ENCODE results near the gene TSPAN11.

Gene TSPAN11

DNA sequence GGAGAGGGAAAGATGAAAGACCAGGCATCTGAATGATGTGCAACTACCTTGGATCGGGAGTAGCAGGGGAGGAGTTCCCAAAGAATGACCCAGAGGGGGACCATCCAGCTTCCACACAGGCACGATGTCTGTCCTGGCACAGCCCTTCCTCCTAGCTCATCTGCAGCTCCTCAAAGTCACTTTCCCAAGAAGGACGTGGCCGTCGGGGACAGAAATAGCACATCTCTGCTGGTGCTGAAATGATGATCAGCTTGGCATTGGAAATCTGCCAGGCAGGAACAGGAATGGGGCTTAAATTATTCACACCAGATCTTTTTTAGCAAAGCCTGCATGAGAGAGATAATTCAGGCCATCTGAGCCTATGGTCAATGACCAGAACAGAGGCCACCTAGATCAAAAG is 41.7 kb downstream of the TSPAN11 start:
- TF ChIP-seq ARNTL (CRISPR knock-in tag; IDR thresholded peaks at IDR 0.05; ENCODE audit: borderline replicate concordance, low read depth) (no peak), ZC3H10 (CRISPR knock-in tag; IDR thresholded peaks at IDR 0.05) (no peak), ESRRG (CRISPR knock-in tag; IDR thresholded peaks at IDR 0.05) (no peak)
- TF ChIP-seq, protein P1, sequence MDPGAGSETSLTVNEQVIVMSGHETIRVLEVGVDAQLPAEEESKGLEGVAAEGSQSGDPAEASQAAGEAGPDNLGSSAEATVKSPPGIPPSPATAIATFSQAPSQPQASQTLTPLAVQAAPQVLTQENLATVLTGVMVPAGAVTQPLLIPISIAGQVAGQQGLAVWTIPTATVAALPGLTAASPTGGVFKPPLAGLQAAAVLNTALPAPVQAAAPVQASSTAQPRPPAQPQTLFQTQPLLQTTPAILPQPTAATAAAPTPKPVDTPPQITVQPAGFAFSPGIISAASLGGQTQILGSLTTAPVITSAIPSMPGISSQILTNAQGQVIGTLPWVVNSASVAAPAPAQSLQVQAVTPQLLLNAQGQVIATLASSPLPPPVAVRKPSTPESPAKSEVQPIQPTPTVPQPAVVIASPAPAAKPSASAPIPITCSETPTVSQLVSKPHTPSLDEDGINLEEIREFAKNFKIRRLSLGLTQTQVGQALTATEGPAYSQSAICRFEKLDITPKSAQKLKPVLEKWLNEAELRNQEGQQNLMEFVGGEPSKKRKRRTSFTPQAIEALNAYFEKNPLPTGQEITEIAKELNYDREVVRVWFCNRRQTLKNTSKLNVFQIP (CRISPR knock-in tag; IDR thresholded peaks at IDR 0.05; ENCODE audit: borderline replicate concordance, low read depth) = no peak
- no peak for ATAC-seq

DNA sequence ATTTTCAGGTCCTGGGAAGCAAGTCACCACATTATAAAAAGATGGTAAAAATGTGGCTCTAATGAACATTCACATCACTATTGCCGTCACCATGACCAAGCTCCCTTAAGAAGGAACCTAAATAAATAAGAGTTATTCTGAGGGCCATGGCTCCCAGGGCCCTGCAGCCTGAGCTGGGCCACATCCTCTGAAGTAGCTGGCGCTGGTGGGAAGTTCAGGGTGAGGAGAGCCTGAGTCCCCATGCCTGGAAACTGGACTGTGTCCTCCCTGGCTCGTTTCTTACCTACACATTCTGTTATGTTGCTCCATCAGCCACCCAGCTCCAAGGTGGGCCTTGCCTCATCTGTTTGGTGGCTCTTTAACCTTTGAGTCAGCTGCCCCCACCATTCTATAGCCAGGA is 42.5 kb downstream of the TSPAN11 start:
- no peak for ATAC-seq
- TF ChIP-seq RARB (CRISPR knock-in tag; IDR thresholded peaks at IDR 0.05) = no peak
- no peak for TF ChIP-seq ZNF565 (CRISPR knock-in tag; conservative IDR thresholded peaks at IDR 0.05; ENCODE audit: low read depth)
- TF ChIP-seq BACH2 (CRISPR knock-in tag; IDR thresholded peaks at IDR 0.05; ENCODE audit: borderline replicate concordance) = no peak
- TF ChIP-seq GLIS3 (CRISPR knock-in tag; IDR thresholded peaks at IDR 0.05) = no peak
- TF ChIP-seq, protein P1 (CRISPR knock-in tag; IDR thresholded peaks at IDR 0.05; ENCODE audit: borderline replicate concordance, low read depth) = no peak
- TF ChIP-seq, protein P2, sequence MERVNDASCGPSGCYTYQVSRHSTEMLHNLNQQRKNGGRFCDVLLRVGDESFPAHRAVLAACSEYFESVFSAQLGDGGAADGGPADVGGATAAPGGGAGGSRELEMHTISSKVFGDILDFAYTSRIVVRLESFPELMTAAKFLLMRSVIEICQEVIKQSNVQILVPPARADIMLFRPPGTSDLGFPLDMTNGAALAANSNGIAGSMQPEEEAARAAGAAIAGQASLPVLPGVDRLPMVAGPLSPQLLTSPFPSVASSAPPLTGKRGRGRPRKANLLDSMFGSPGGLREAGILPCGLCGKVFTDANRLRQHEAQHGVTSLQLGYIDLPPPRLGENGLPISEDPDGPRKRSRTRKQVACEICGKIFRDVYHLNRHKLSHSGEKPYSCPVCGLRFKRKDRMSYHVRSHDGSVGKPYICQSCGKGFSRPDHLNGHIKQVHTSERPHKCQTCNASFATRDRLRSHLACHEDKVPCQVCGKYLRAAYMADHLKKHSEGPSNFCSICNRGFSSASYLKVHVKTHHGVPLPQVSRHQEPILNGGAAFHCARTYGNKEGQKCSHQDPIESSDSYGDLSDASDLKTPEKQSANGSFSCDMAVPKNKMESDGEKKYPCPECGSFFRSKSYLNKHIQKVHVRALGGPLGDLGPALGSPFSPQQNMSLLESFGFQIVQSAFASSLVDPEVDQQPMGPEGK (CRISPR knock-in tag; IDR thresholded peaks at IDR 0.05; ENCODE audit: borderline replicate concordance) = no peak
- no peak for TF ChIP-seq ISL1 (CRISPR knock-in tag; IDR thresholded peaks at IDR 0.05)
- TF ChIP-seq, protein P3, sequence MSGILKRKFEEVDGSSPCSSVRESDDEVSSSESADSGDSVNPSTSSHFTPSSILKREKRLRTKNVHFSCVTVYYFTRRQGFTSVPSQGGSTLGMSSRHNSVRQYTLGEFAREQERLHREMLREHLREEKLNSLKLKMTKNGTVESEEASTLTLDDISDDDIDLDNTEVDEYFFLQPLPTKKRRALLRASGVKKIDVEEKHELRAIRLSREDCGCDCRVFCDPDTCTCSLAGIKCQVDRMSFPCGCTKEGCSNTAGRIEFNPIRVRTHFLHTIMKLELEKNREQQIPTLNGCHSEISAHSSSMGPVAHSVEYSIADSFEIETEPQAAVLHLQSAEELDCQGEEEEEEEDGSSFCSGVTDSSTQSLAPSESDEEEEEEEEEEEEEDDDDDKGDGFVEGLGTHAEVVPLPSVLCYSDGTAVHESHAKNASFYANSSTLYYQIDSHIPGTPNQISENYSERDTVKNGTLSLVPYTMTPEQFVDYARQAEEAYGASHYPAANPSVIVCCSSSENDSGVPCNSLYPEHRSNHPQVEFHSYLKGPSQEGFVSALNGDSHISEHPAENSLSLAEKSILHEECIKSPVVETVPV (CRISPR knock-in tag; IDR thresholded peaks at IDR 0.05) = no peak
- no peak for TF ChIP-seq ZFP3 (CRISPR knock-in tag; IDR thresholded peaks at IDR 0.05)

DNA sequence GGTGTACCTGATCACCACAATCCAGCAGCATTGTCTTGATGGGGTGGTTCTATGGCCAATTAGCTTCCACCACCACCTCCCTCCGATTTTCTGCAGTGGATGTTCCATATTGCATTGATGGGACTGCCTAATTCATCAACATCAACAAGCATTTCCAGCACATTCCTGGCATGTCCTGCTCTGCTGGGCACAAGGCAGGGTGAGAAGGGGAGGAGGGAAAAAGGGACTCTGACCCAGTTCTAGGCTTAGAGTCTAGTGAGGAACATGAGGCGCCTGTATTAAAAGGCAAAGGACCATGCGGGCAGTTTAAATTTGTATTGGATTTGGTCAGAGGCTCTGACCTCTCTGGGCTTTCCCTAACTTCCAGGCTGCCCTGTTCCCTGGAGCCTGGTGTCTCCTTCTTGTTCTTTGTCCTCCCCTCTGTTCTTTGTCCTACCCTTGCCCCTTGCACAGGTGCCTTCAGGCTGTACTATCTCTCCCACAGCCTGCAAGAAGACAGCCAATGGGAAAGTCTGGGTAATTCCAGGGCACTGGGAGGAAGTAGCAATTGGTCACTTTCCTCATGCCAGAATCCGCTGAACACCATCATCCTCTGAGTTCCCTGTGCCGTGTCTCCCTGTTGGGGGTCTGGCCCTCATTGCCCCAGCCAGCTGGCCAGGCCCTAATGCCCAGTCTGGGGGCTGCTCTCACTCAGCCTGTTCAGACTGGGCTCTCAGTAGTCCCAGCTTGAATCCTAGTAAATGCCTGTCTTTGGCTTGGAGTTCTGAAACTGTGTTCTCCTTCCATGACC is 43.3 kb downstream of the TSPAN11 start:
- no peak for ATAC-seq
- TF ChIP-seq ZNF8 (CRISPR knock-in tag; IDR thresholded peaks at IDR 0.05) = no peak
- TF ChIP-seq ZNF70 (CRISPR knock-in tag; IDR thresholded peaks at IDR 0.05) = no peak
- no peak for TF ChIP-seq TCF4 (CRISPR knock-in tag; IDR thresholded peaks at IDR 0.05; ENCODE audit: borderline replicate concordance)
- TF ChIP-seq, protein P1 (CRISPR knock-in tag; IDR thresholded peaks at IDR 0.05; ENCODE audit: borderline replicate concordance, low read depth) = no peak
- TF ChIP-seq ESRRG (CRISPR knock-in tag; IDR thresholded peaks at IDR 0.05) = no peak
- TF ChIP-seq ARNTL (CRISPR knock-in tag; IDR thresholded peaks at IDR 0.05; ENCODE audit: borderline replicate concordance, low read depth) = no peak
- no peak for TF ChIP-seq SNAI2 (CRISPR knock-in tag; IDR thresholded peaks at IDR 0.05)
- TF ChIP-seq, protein P2 (CRISPR knock-in tag; IDR thresholded peaks at IDR 0.05; ENCODE audit: borderline replicate concordance) = no peak
- no peak for TF ChIP-seq BACH2 (CRISPR knock-in tag; IDR thresholded peaks at IDR 0.05; ENCODE audit: borderline replicate concordance)
- TF ChIP-seq, protein P4, sequence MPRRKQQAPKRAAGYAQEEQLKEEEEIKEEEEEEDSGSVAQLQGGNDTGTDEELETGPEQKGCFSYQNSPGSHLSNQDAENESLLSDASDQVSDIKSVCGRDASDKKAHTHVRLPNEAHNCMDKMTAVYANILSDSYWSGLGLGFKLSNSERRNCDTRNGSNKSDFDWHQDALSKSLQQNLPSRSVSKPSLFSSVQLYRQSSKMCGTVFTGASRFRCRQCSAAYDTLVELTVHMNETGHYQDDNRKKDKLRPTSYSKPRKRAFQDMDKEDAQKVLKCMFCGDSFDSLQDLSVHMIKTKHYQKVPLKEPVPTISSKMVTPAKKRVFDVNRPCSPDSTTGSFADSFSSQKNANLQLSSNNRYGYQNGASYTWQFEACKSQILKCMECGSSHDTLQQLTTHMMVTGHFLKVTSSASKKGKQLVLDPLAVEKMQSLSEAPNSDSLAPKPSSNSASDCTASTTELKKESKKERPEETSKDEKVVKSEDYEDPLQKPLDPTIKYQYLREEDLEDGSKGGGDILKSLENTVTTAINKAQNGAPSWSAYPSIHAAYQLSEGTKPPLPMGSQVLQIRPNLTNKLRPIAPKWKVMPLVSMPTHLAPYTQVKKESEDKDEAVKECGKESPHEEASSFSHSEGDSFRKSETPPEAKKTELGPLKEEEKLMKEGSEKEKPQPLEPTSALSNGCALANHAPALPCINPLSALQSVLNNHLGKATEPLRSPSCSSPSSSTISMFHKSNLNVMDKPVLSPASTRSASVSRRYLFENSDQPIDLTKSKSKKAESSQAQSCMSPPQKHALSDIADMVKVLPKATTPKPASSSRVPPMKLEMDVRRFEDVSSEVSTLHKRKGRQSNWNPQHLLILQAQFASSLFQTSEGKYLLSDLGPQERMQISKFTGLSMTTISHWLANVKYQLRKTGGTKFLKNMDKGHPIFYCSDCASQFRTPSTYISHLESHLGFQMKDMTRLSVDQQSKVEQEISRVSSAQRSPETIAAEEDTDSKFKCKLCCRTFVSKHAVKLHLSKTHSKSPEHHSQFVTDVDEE (CRISPR knock-in tag; IDR thresholded peaks at IDR 0.05) = no peak
- TF ChIP-seq ZNF565 (CRISPR knock-in tag; conservative IDR thresholded peaks at IDR 0.05; ENCODE audit: low read depth) = no peak

Measured in SK-N-SH treated with all-trans-retinoic acid at 6 μM for 48 hours (cell line).